HEK293 (cell line): ENCODE results near the gene NOLC1.
A peak's percentile ranks its signal among the peaks of the same experiment; 100 is the strongest.

ENCODE experiments used
- ELK4 ChIP-seq: IDR thresholded peaks from 2 replicates; pipeline ENCODE4 v1.6.1; 2011; ENCODE audit warnings: mild to moderate bottlenecking, low read depth, low read length, borderline replicate concordance
- GFI1B ChIP-seq: fragments of 450-650 bp; formaldehyde crosslinking; IDR thresholded peaks from 2 replicates; pipeline ENCODE4 v1.5.1; 2016; ENCODE audit warnings: missing biosample characterization, missing genetic modification characterization
- HIC1 ChIP-seq: fragments of 450-650 bp; formaldehyde crosslinking; IDR thresholded peaks from 2 replicates; pipeline ENCODE4 v1.5.1; 2016; ENCODE audit warnings: missing biosample characterization, missing genetic modification characterization
- KLF16 ChIP-seq: fragments of 450-650 bp; formaldehyde crosslinking; IDR thresholded peaks from 2 replicates; pipeline ENCODE4 v1.5.1; 2017; ENCODE audit warnings: missing biosample characterization, missing genetic modification characterization
- PRDM2 ChIP-seq: fragments of 450-650 bp; formaldehyde crosslinking; IDR thresholded peaks from 2 replicates; pipeline ENCODE4 v1.5.1; 2016; ENCODE audit warnings: missing biosample characterization, missing genetic modification characterization, borderline replicate concordance
- WT1 ChIP-seq: fragments of 450-650 bp; formaldehyde crosslinking; IDR thresholded peaks from 2 replicates; pipeline ENCODE4 v1.5.1; 2016; ENCODE audit warnings: missing biosample characterization, missing genetic modification characterization
- YY1 ChIP-seq: fragments of 450-650 bp; formaldehyde crosslinking; IDR thresholded peaks from 2 replicates; pipeline ENCODE4 v1.5.1; 2018; ENCODE audit warnings: missing biosample characterization, missing genetic modification characterization
- ZBTB44 ChIP-seq: fragments of 450-650 bp; IDR thresholded peaks from 2 replicates; pipeline ENCODE4 v1.5.1; 2018; ENCODE audit warnings: missing biosample characterization, mild to moderate bottlenecking, missing genetic modification characterization
- ZNF112 ChIP-seq: fragments of 450-650 bp; formaldehyde crosslinking; IDR thresholded peaks from 2 replicates; pipeline ENCODE4 v1.5.0; 2017; ENCODE audit warnings: missing biosample characterization, missing genetic modification characterization
- ZNF121 ChIP-seq: fragments of 450-650 bp; formaldehyde crosslinking; IDR thresholded peaks from 2 replicates; pipeline ENCODE4 v1.5.1; 2016; ENCODE audit warnings: missing biosample characterization, missing genetic modification characterization
- ZNF174 ChIP-seq: fragments of 450-650 bp; formaldehyde crosslinking; IDR thresholded peaks from 2 replicates; pipeline ENCODE4 v1.5.0; 2017; ENCODE audit warnings: missing biosample characterization, mild to moderate bottlenecking, missing genetic modification characterization
- ZNF175 ChIP-seq: fragments of 450-650 bp; formaldehyde crosslinking; IDR thresholded peaks from 2 replicates; pipeline ENCODE4 v1.5.1; 2016; ENCODE audit warnings: missing biosample characterization, missing genetic modification characterization
- ZNF202 ChIP-seq: fragments of 450-650 bp; formaldehyde crosslinking; IDR thresholded peaks from 2 replicates; pipeline ENCODE4 v1.5.1; 2016; ENCODE audit warnings: missing biosample characterization, missing genetic modification characterization, borderline replicate concordance
- ZNF26 ChIP-seq: fragments of 450-650 bp; formaldehyde crosslinking; IDR thresholded peaks from 2 replicates; pipeline ENCODE4 v1.5.1; 2016; ENCODE audit warnings: missing biosample characterization, missing genetic modification characterization
- ZNF280D ChIP-seq: fragments of 450-650 bp; formaldehyde crosslinking; IDR thresholded peaks from 2 replicates; pipeline ENCODE4 v1.5.1; 2016; ENCODE audit warnings: missing biosample characterization, missing genetic modification characterization
- ZNF302 ChIP-seq: fragments of 450-650 bp; formaldehyde crosslinking; IDR thresholded peaks from 2 replicates; pipeline ENCODE4 v1.5.1; 2016; ENCODE audit warnings: missing biosample characterization, missing genetic modification characterization, low read depth
- ZNF449 ChIP-seq: fragments of 450-650 bp; formaldehyde crosslinking; IDR thresholded peaks from 2 replicates; pipeline ENCODE4 v1.5.1; 2017; ENCODE audit warnings: missing biosample characterization, mild to moderate bottlenecking, missing genetic modification characterization, moderate library complexity
- ZNF529 ChIP-seq: fragments of 450-650 bp; formaldehyde crosslinking; IDR thresholded peaks from 2 replicates; pipeline ENCODE4 v1.5.1; 2017; ENCODE audit warnings: missing genetic modification characterization, missing biosample characterization; ENCODE audit not compliant: insufficient replicate concordance
- ZNF544 ChIP-seq: fragments of 450-650 bp; formaldehyde crosslinking; IDR thresholded peaks from 2 replicates; pipeline ENCODE4 v1.5.0; 2017; ENCODE audit warnings: missing biosample characterization, missing genetic modification characterization
- ZNF785 ChIP-seq: fragments of 450-650 bp; formaldehyde crosslinking; IDR thresholded peaks from 2 replicates; pipeline ENCODE4 v1.5.1; 2016; ENCODE audit warnings: missing biosample characterization, missing genetic modification characterization
- ZNF837 ChIP-seq: fragments of 450-650 bp; formaldehyde crosslinking; IDR thresholded peaks from 2 replicates; pipeline ENCODE4 v1.5.1; 2016; ENCODE audit warnings: missing biosample characterization, missing genetic modification characterization

Gene NOLC1

GRCh38 chr10:102151774-102152544 lies at the start of gene NOLC1 (continued):
- TF ChIP-seq ZNF529 (tag by site-specific recombination), result no peak
- no peak for TF ChIP-seq ZNF174 (tag by site-specific recombination)
- no peak; the same call in 1 of the 2 replicates for TF ChIP-seq ZNF121 (tag by site-specific recombination)
- peak; percentile 97 for TF ChIP-seq KLF16
- no peak for TF ChIP-seq ZNF837 (tag by site-specific recombination)
- TF ChIP-seq ZNF202 (tag by site-specific recombination), result no peak
- TF ChIP-seq ZBTB44, result peak; percentile 70
- TF ChIP-seq ELK4, result 0 out of 2 replicates have a peak, but pooled peaks have one; percentile 31
- peak; percentile 80 for TF ChIP-seq YY1 (tag by site-specific recombination)
- TF ChIP-seq PRDM2 (tag by site-specific recombination), result no peak
- TF ChIP-seq HIC1 (tag by site-specific recombination), result peak; percentile 95
- no peak for TF ChIP-seq ZNF175 (tag by site-specific recombination)
- TF ChIP-seq ZNF544, result no peak
- TF ChIP-seq ZNF785 (tag by site-specific recombination), result peak; percentile 60; the same call in 1 of the 2 replicates
- no peak for TF ChIP-seq ZNF112 (tag by site-specific recombination)
- peak; percentile 64 for TF ChIP-seq WT1 (tag by site-specific recombination)
- no peak for TF ChIP-seq ZNF280D
- no peak for TF ChIP-seq ZNF26 (tag by site-specific recombination)
- no peak for TF ChIP-seq GFI1B (tag by site-specific recombination)
- peak; percentile 29; the same call in 1 of the 2 replicates for TF ChIP-seq ZNF449
- TF ChIP-seq ZNF302, result no peak
